Fibroblast of the aortic adventitia (primary cell): Measurements from ENCODE around the gene REG3A. TPM values are rescaled to one million over a fixed set of nuclear protein-coding genes. Genes with fewer than 3 reads are reported as not detected.

Experiments
- DNase-seq: peaks from one replicate; pipeline ENCODE4 v3.0.0-alpha.2; 2010; ENCODE audit warnings: low read depth
- H3K4me3 ChIP-seq: 2 replicates; pipeline ENCODE4 v1.5.1; 2011; ENCODE audit warnings: low read depth, mild to moderate bottlenecking, control low read depth, low read length, moderate library complexity
- total RNA-seq: library from RNA; depleted of rRNA; stranded (reverse); fragments of >200 nt; gene quantifications from 2 replicates; pipeline ENCODE4 v1.2.3, GENCODE V29; 2012; ENCODE audit warnings: low replicate concordance
- TF ChIP-seq, protein P1 (sequence below): IDR thresholded peaks from 2 replicates; pipeline ENCODE4 v1.5.1; 2011; ENCODE audit warnings: mild to moderate bottlenecking, low read length, control low read depth, inconsistent platforms; ENCODE audit not compliant: insufficient read depth

The REG3A gene
- total RNA-seq, 1 donor = not detected

DNA sequence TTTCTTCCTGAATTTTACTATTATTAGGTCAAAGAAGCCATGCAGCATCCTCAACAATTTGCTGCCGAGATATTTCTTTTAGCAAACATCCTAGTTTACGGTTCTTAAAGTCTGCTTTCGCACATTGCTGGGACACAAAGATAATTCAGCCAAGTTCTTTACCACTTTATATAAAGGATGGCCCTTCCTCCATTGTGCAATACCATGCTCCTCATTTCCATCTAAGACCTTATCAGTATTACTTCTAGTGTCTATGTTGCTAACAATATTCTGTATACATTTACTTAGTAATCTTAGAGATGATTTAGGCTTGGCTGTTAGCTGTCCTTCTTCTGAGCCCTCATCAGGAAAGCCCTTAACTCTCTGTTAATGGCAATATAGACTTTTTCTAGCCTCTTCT is 47.3 kb downstream of the REG3A start:
- no peak for DNase-seq
- TF ChIP-seq, protein P1, sequence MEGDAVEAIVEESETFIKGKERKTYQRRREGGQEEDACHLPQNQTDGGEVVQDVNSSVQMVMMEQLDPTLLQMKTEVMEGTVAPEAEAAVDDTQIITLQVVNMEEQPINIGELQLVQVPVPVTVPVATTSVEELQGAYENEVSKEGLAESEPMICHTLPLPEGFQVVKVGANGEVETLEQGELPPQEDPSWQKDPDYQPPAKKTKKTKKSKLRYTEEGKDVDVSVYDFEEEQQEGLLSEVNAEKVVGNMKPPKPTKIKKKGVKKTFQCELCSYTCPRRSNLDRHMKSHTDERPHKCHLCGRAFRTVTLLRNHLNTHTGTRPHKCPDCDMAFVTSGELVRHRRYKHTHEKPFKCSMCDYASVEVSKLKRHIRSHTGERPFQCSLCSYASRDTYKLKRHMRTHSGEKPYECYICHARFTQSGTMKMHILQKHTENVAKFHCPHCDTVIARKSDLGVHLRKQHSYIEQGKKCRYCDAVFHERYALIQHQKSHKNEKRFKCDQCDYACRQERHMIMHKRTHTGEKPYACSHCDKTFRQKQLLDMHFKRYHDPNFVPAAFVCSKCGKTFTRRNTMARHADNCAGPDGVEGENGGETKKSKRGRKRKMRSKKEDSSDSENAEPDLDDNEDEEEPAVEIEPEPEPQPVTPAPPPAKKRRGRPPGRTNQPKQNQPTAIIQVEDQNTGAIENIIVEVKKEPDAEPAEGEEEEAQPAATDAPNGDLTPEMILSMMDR = no peak
- H3K4me3 ChIP-seq = no peak overlapping the region

Other genes with a start within 250 kb of the REG3A start
- gene REG3G, start 134.1 kb downstream of the REG3A start, total RNA-seq = not detected in 2 replicates
- gene REG1B, start 71.8 kb downstream of the REG3A start, total RNA-seq = not detected in 2 replicates
- not detected in 2 replicates for gene REG1A, start 39.3 kb downstream of the REG3A start, total RNA-seq